Measurements from ENCODE around the gene TMC4.

Gene TMC4

GRCh38 chr19:54133312-54133956 lies 39.5 kb downstream of the TMC4 start:
- CTCF ChIA-PET: no interaction called here
- Mint-ChIP-seq H3K27me3 (peaks cover 7% of the 10 kb centered on the region), H3K4me1 (peaks cover 19% of the 10 kb centered on the region), H3K4me3 (no peak overlapping the region), H3K36me3 (peaks cover 14% of the 10 kb centered on the region), H3K9me3 (peaks cover 3% of the 10 kb centered on the region), H3K27ac (no peak overlapping the region)
- peak; percentile 26 for DNase-seq

DNA sequence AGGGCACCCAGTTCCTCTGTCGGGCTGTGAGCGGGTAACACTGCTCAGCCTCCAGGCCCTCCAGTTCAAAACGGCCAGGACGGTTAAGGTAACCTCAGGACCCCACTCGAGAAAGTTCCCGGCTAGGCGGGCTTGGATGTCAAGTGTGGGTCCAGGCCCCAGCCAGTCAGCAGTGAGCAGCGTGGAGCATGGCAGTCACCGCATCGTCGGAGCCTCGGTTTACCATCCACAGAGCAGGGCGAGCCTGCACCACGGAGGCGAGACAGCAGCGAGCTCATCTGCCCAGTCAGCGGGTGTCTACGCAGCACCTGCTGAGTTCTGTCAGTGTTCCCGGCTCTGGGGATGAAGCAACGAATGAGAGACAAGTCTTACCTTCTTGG lies 43.4 kb downstream of the TMC4 start:
- CTCF ChIA-PET: no interaction called here
- peaks cover 5% of the 10 kb centered on the region for H3K4me1 Mint-ChIP-seq
- no peak overlapping the region for H3K4me3 Mint-ChIP-seq
- no peak for DNase-seq
- H3K36me3 Mint-ChIP-seq: peaks cover 25% of the 10 kb centered on the region
- H3K27me3 Mint-ChIP-seq: peaks cover 5% of the 10 kb centered on the region
- no peak overlapping the region for H3K27ac Mint-ChIP-seq
- peaks cover 3% of the 10 kb centered on the region for H3K9me3 Mint-ChIP-seq

DNA sequence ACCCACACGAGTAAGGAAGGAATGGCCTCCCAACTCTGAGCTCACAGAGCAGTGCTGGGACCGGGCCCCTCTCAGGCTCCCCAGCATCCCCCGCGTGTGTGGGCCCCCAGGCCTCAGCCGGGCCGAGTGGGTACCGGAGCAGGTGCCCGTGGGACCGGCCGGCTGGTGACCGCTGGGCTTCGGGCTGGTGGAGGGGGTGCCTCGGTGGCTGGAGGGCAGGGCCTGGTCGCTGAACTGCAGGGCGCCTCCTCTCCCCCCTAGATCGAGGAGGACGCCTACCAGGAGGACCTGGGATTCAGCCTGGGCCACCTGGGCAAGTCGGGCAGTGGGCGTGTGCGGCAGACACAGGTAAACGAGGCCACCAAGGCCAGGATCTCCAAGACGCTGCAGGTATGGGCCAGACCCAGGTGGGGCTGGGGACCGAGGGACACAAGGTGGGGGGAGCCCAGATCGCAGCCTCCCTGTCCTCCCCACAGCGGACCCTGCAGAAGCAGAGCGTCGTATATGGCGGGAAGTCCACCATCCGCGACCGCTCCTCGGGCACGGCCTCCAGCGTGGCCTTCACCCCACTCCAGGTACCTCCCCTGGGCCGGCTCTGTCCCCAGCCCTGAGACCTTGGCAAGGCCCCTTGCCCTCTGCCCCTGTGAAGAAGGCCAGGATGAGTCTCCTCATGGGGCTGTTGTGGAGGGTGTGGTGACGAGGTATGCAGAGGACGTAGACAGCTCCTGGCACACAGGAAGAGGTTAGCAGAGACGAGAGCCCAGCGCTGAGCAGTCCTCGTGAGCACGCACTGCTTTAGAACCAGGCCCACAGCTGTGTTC lies 44.0 kb downstream of the TMC4 start:
- H3K4me3 Mint-ChIP-seq: no peak overlapping the region
- peaks cover 26% of the 10 kb centered on the region for H3K36me3 Mint-ChIP-seq
- CTCF ChIA-PET: no interaction called here
- no peak overlapping the region for H3K27ac Mint-ChIP-seq
- no peak for DNase-seq
- no peaks in the 10 kb centered on the region for H3K27me3 Mint-ChIP-seq
- H3K4me1 Mint-ChIP-seq: no peaks in the 10 kb centered on the region
- H3K9me3 Mint-ChIP-seq: no peaks in the 10 kb centered on the region

DNA sequence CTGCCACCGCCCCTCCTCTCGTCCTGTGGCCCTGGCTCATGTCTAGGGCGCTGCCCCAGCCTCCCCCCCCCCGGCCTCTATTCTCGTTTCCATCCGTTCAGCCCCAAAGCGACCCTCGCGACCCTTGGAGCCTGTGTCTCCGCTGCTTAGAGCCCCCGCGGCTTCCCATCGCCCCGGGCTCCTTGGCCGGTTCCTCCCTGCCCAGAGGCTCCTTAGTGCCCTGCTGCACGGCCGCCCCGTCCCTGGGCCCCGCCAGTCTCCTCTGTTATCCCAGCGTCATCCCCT lies 44.6 kb downstream of the TMC4 start:
- CTCF ChIA-PET: no interaction called here
- H3K4me3 Mint-ChIP-seq: no peak overlapping the region
- no peaks in the 10 kb centered on the region for H3K27me3 Mint-ChIP-seq
- H3K9me3 Mint-ChIP-seq: no peaks in the 10 kb centered on the region
- no peak for DNase-seq
- H3K27ac Mint-ChIP-seq: no peak overlapping the region
- H3K36me3 Mint-ChIP-seq: peaks cover 28% of the 10 kb centered on the region
- H3K4me1 Mint-ChIP-seq: no peaks in the 10 kb centered on the region

DNA sequence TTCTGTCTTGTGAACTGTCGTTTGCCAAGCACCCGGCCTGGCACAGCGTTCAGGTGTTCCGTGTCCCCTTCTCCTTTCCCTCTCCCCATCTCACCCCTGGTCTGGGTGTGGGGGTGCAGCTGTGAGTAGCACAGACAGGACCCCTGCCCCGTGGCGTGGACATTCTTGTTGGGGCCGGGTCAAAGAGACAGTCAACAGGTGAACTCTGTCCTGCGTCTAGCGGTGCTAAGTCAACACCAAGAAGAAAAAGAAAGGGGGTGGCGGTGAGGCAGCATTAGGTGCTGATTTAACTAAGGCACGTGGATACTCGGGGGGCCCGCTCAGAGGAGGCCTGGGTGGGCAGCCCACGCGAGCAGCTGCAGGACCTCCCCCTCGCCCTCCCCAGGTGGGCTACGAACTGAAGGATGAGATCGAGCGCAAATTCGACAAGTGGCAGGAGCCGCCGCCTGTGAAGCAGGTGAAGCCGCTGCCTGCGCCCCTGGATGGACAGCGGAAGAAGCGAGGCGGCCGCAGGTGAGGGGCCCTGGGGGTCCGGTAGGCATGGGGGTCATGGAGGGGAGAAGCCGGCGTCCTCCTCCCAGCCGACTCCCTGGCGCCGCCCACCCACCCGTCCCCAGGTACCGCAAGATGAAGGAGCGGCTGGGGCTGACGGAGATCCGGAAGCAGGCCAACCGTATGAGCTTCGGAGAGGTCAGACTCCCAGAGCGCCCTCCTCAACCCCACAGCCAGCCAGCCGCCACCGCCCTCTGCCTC lies 45.1 kb downstream of the TMC4 start:
- H3K36me3 Mint-ChIP-seq: peaks cover 31% of the 10 kb centered on the region

GRCh38 chr19:54125713-54126112 lies 47.2 kb downstream of the TMC4 start:
- Mint-ChIP-seq H3K36me3 (peaks cover 34% of the 10 kb centered on the region), H3K27ac (no peak overlapping the region), H3K4me3 (no peak overlapping the region), H3K4me1 (no peaks in the 10 kb centered on the region), H3K27me3 (no peaks in the 10 kb centered on the region), H3K9me3 (no peaks in the 10 kb centered on the region)
- CTCF ChIA-PET: no interaction called here
- no peak for DNase-seq

More for the DNA sequence above, 45.1 kb downstream of the TMC4 start:
- DNase-seq: no peak
- CTCF ChIA-PET: no interaction called here
- Mint-ChIP-seq H3K27me3 (no peaks in the 10 kb centered on the region), H3K27ac (peak overlapping the region; percentile 12), H3K4me3 (no peak overlapping the region), H3K9me3 (no peaks in the 10 kb centered on the region), H3K4me1 (no peaks in the 10 kb centered on the region)

DNA sequence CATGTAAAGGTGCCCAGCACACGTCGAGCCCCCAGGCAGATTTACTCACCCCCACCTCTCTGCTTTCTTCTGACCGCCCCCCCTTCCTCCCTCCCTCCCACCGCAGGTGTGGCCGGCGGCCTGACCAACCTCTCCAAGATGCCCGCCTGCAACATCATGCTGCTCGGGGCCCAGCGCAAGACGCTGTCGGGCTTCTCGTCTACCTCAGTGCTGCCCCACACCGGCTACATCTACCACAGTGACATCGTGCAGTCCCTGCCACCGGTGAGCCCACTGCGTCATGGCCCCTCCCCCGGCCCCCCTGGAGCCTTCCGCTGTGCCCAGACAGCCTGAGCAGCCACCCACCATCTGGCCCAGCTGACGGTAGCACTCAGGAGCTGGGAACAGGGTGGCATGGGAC lies 48.6 kb downstream of the TMC4 start:
- Mint-ChIP-seq H3K4me3 (no peak overlapping the region), H3K9me3 (no peaks in the 10 kb centered on the region), H3K27ac (no peak overlapping the region), H3K36me3 (peaks cover 33% of the 10 kb centered on the region), H3K27me3 (no peaks in the 10 kb centered on the region), H3K4me1 (no peaks in the 10 kb centered on the region)
- DNase-seq: no peak
- CTCF ChIA-PET: no interaction called here

- H3K4me3 Mint-ChIP-seq: no peak overlapping the region
- no peaks in the 10 kb centered on the region for H3K27me3 Mint-ChIP-seq
- no peaks in the 10 kb centered on the region for H3K9me3 Mint-ChIP-seq
- CTCF ChIA-PET: no interaction called here
- H3K27ac Mint-ChIP-seq: no peak overlapping the region
- no peak for DNase-seq
- H3K36me3 Mint-ChIP-seq: peaks cover 33% of the 10 kb centered on the region
- no peaks in the 10 kb centered on the region for H3K4me1 Mint-ChIP-seq
Observed at GRCh38 chr19:54123682-54124081, 49.3 kb downstream of the TMC4 start.

DNA sequence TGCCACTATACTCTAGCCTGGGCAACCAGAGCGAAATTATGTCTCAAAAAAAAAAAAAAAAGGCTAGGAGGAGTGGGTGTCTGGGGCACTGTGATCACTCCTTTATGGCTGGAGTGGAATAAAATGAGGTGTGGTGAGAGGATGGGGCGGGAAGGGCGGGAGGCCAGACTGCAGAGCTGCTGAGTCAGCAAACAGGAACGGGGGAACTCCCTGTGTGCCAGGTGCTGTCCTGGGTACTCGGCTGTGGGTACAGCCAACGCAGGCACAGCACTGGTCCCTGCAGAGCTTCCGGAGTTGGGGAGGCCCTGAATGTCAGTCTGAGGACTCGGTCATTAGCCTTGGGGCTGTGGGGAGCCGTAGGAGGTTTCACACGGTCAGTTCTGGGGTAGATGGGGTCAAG lies 51.7 kb downstream of the TMC4 start:
- H3K27ac Mint-ChIP-seq: no peak overlapping the region
- no peak overlapping the region for H3K4me3 Mint-ChIP-seq
- DNase-seq: no peak
- CTCF ChIA-PET: no interaction called here
- peaks cover 26% of the 10 kb centered on the region for H3K36me3 Mint-ChIP-seq
- no peaks in the 10 kb centered on the region for H3K9me3 Mint-ChIP-seq
- peaks cover 18% of the 10 kb centered on the region for H3K4me1 Mint-ChIP-seq
- no peaks in the 10 kb centered on the region for H3K27me3 Mint-ChIP-seq

DNA sequence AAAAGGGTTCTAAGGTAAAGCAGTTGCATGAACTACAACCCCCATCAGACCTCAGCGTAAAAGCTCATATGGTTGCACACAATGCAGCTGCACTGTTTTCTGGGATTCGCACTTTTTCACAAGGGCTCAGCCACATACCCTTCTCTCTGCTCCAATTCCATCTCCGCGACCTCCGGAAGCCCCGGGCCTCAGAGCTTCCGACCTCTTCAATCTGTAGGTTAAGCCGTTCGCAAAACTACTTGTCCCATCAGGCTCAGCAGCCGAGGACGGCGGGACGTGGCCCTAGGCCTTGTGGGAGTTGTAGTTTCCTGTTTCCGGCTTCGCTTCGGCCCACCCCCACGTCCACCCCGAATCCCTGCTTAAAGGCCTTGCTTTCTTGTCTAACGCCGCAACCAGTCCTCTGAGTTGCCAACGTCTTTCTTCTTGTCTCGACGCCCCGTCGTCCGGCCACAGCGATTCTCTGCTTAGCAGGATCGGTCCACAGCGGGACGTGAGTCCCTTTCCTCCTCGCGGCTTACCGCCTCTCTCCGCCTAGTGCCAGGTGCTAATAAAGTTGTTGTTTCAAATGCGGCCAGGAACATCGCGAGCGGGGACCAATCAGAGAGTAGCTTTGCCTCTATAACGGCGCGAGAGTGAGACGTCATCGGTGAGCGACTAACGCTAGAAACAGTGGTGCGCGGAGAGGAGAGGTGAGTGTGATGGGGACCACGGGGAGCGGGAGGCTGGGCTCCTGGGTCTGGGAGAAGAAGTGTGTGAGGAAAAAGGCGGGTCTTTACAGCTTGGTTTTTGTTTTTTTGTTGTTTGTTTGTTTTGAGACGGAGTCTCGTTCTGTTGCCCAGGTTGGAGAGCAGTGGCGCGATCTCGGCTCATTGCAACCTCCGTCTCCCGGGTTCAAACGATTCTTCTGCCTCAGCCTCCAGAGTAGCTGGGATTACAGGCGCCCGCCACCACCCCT lies 57.6 kb downstream of the TMC4 start, which contains the start of the genes PRPF31 and TFPT:
Gene PRPF31 (plus strand): TSS at position 646 of the 955 bp plus-strand sequence. CDS start 2,525 bp downstream, outside the sequence.
Gene TFPT (minus strand): TSS at position 549 of the 955 bp plus-strand sequence. CDS start 388 bp downstream, at position 161.
- CTCF ChIA-PET: no interaction called here
- Mint-ChIP-seq H3K4me1 (peaks cover 47% of the 10 kb centered on the region), H3K27me3 (no peaks in the 10 kb centered on the region), H3K36me3 (peaks cover 27% of the 10 kb centered on the region), H3K9me3 (no peaks in the 10 kb centered on the region), H3K4me3 (peak within 1 kb of the TSS; percentile 85), H3K27ac (peak within 1 kb of the TSS; percentile 86)
- DNase-seq: peak; percentile 98

GRCh38 chr19:54114340-54115108 lies 58.4 kb downstream of the TMC4 start:
- Mint-ChIP-seq H3K36me3 (peaks cover 32% of the 10 kb centered on the region), H3K27ac (peak overlapping the region; percentile 86), H3K4me3 (peak overlapping the region; percentile 85), H3K9me3 (no peaks in the 10 kb centered on the region), H3K27me3 (no peaks in the 10 kb centered on the region), H3K4me1 (peaks cover 48% of the 10 kb centered on the region)
- DNase-seq: peak; percentile 83
- CTCF ChIA-PET: no interaction called here
